Smooth muscle cell (in vitro differentiated cells): Measurements from ENCODE around the gene CLIC4. TPM values are rescaled to one million over a fixed set of nuclear protein-coding genes. Genes with fewer than 3 reads are reported as not detected.
"Not testable (repeated sequence)": the region's sequence is repeated elsewhere in the genome, so short reads cannot be mapped to it uniquely, and the experiment has no call there.

Experiments used
- DNase-seq: peaks from one replicate; lab custom pipeline; 2025; ENCODE audit not compliant: unreplicated experiment; lab: John Stamatoyannopoulos, UW
- H2AFZ ChIP-seq: fragments of 200-600 bp; sonication (generic); 2 replicates; pipeline ENCODE4 v1.6.0; 2016; ENCODE audit warnings: antibody characterized with exemption, low read depth, mild to moderate bottlenecking
- H3F3A ChIP-seq: fragments of 200-600 bp; sonication (generic); 2 replicates; pipeline ENCODE4 v1.6.0; 2017; ENCODE audit warnings: antibody characterized with exemption, low read depth
- H3K27ac ChIP-seq: fragments of 200-600 bp; sonication (generic); 2 replicates; pipeline ENCODE4 v1.5.1; 2016; ENCODE audit warnings: low read depth, mild to moderate bottlenecking
- H3K27me3 ChIP-seq: fragments of 200-600 bp; sonication (generic); 2 replicates; pipeline ENCODE4 v1.6.1; 2016; ENCODE audit warnings: low read depth, mild to moderate bottlenecking
- H3K36me3 ChIP-seq: fragments of 200-600 bp; sonication (generic); 2 replicates; pipeline ENCODE4 v1.5.1; 2016; ENCODE audit warnings: low read depth
- H3K4me1 ChIP-seq: fragments of 200-600 bp; sonication (generic); 2 replicates; pipeline ENCODE4 v1.5.1; 2016; ENCODE audit warnings: low read depth
- H3K4me2 ChIP-seq: fragments of 200-600 bp; sonication (generic); 2 replicates; pipeline ENCODE4 v1.6.0; 2016; ENCODE audit warnings: mild to moderate bottlenecking
- H3K4me3 ChIP-seq: fragments of 200-600 bp; sonication (generic); 2 replicates; pipeline ENCODE4 v1.5.1; 2016; ENCODE audit warnings: mild to moderate bottlenecking
- H3K79me2 ChIP-seq: fragments of 200-600 bp; sonication (generic); 2 replicates; pipeline ENCODE4 v1.6.0; 2016; ENCODE audit warnings: low read depth, mild to moderate bottlenecking
- H3K9ac ChIP-seq: fragments of 200-600 bp; sonication (generic); 2 replicates; pipeline ENCODE4 v1.6.0; 2016; ENCODE audit warnings: low read depth
- H3K9me3 ChIP-seq: fragments of 200-600 bp; sonication (generic); replicated peaks from 2 replicates; pipeline ENCODE4 v1.5.1; 2016; ENCODE audit warnings: low read depth
- H4K20me1 ChIP-seq: fragments of 200-600 bp; sonication (generic); 2 replicates; pipeline ENCODE4 v1.6.0; 2016; ENCODE audit warnings: low read depth
- WGBS: methylation state at CpG from one replicate; pipeline ENCODE4 v1.1.7; 2016; ENCODE audit warnings: low lambda C conversion rate; 5-methylcytosine and 5-hydroxymethylcytosine counted together
- polyA plus RNA-seq: library from polyadenylated mRNA; unstranded; fragments of >200 nt; fragmentation: Nextera tagmentation; extraction: Ambion mirVana; gene quantifications from 2 replicates; pipeline ENCODE4 v1.2.1, GENCODE V29; 2016
- total RNA-seq: library from RNA; depleted of rRNA; stranded (reverse); fragments of >200 nt; gene quantifications from 2 replicates; pipeline ENCODE4 v1.2.3, GENCODE V29; 2014
- TF ChIP-seq, protein P1 (sequence below): fragments of 200-600 bp; sonication (generic); IDR thresholded peaks from 2 replicates; pipeline ENCODE4 v1.5.1; 2017; ENCODE audit warnings: borderline replicate concordance, mild to moderate bottlenecking, antibody characterized with exemption; ENCODE audit not compliant: insufficient read depth, poor library complexity, severe bottlenecking

Gene CLIC4
- total and polyA plus RNA-seq, 2 experiments from 2014 or later = 151 to 389 TPM

DNA sequence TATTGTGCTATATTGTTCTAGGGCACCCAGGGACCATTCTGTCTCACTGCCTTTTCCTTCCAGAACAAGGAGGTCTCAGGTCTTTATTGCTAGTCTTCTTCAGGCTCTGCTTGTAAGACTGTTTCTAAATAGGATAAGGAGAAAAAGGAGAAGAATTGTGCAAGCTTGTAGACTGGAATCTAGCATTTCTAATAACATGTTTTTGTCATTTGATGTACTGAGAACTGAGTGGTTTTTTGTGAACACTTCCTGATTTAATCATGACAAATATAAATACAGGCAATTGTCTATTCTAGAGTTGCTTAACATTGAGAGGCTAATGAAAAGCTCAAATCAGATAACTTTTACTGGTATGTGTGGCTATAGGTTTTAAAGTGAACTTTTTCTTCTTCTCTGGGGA is 77.6 kb downstream of the CLIC4 start:
- Histone ChIP-seq H3F3A (peaks cover 13% of the 10 kb centered on the region), H3K9me3 (no peaks in the 10 kb centered on the region), H3K36me3 (peaks cover 5% of the 10 kb centered on the region), H3K4me1 (peaks cover 9% of the 10 kb centered on the region), H2AFZ (no peak overlapping the region), H3K9ac (no peak overlapping the region), H3K27ac (peak overlapping the region; percentile 5), H3K4me2 (no peak overlapping the region), H3K27me3 (no peaks in the 10 kb centered on the region), H3K79me2 (peaks cover 96% of the 10 kb centered on the region), H4K20me1 (peaks cover 97% of the 10 kb centered on the region), H3K4me3 (no peak overlapping the region)
- TF ChIP-seq, protein P1, sequence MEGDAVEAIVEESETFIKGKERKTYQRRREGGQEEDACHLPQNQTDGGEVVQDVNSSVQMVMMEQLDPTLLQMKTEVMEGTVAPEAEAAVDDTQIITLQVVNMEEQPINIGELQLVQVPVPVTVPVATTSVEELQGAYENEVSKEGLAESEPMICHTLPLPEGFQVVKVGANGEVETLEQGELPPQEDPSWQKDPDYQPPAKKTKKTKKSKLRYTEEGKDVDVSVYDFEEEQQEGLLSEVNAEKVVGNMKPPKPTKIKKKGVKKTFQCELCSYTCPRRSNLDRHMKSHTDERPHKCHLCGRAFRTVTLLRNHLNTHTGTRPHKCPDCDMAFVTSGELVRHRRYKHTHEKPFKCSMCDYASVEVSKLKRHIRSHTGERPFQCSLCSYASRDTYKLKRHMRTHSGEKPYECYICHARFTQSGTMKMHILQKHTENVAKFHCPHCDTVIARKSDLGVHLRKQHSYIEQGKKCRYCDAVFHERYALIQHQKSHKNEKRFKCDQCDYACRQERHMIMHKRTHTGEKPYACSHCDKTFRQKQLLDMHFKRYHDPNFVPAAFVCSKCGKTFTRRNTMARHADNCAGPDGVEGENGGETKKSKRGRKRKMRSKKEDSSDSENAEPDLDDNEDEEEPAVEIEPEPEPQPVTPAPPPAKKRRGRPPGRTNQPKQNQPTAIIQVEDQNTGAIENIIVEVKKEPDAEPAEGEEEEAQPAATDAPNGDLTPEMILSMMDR = no peak
- DNase-seq = no peak

DNA sequence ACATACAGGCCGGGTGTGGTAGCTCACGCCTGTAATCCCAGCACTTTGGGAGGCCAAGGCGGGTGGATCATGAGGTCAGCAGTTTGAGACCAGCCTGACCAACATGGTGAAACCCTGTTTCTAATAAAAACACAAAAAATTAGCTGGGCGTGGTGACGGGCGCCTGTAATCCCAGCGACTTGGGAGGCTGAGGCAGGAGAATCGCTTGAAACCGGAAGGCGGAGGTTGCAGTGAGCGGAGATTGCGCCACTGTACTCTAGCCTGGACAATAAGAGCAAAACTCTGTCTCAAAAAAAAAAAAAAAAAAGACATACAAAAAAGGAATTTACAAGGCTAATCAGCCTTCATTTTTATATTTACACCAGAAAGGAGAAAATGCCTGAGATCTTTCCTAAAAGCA is 78.2 kb downstream of the CLIC4 start:
- H3K27ac ChIP-seq = peak overlapping the region; percentile 5
- DNase-seq, H3K9me3 ChIP-seq, H3K36me3 ChIP-seq, H3K9ac ChIP-seq, H2AFZ ChIP-seq, H3K27me3 ChIP-seq, H3K4me2 ChIP-seq, H3K4me3 ChIP-seq: not testable (repeated sequence)
- H3K4me1 ChIP-seq = peaks cover 11% of the 10 kb centered on the region
- peaks cover 13% of the 10 kb centered on the region for H3F3A ChIP-seq
- peaks cover 97% of the 10 kb centered on the region for H4K20me1 ChIP-seq
- peaks cover 96% of the 10 kb centered on the region for H3K79me2 ChIP-seq
- 84% methylated on average over 12 of the region's 12 CpGs for WGBS

DNA sequence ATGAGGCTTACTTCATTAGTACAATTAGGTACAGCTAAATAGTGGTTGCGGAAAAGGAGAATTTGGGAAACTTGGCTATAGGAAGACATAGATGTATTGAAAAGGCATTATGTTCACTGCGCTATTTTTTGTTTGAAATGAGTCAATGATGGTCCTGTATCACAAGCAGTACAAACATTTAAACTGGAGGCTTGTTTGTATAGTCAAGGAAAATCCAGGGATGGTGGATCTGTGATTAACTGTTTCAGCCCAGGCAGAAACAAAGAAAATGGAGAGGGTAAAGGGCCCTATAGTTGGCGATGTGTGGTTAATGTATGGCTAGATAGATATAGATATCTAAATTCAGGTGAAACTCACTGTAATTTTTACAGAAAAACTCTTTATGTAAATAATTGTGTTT is 79.9 kb downstream of the CLIC4 start:
- Histone ChIP-seq H3F3A (peaks cover 8% of the 10 kb centered on the region), H2AFZ (no peak overlapping the region)

GRCh38 chr1:24826510-24826909 is 81.3 kb downstream of the CLIC4 start:
- Histone ChIP-seq H3K36me3 (no peaks in the 10 kb centered on the region), H3K27ac (no peak overlapping the region), H3K79me2 (peaks cover 97% of the 10 kb centered on the region), H3K4me3 (no peak overlapping the region), H3K4me1 (peaks cover 11% of the 10 kb centered on the region), H4K20me1 (peaks cover 100% of the 10 kb centered on the region), H3K9ac (no peak overlapping the region), H3K27me3 (no peaks in the 10 kb centered on the region), H2AFZ (no peak overlapping the region), H3K4me2 (no peak overlapping the region), H3K9me3 (no peaks in the 10 kb centered on the region), H3F3A (peaks cover 5% of the 10 kb centered on the region)
- TF ChIP-seq, protein P1 = no peak
- no peak for DNase-seq
- WGBS = 86% methylated on average over 1 of the region's 1 CpG

More for the DNA sequence above, 79.9 kb downstream of the CLIC4 start:
- H3K36me3 ChIP-seq = no peaks in the 10 kb centered on the region
- H3K4me1 ChIP-seq = peaks cover 11% of the 10 kb centered on the region
- H3K9me3 ChIP-seq = no peaks in the 10 kb centered on the region
- no peak for DNase-seq
- peaks cover 100% of the 10 kb centered on the region for H4K20me1 ChIP-seq
- no peak overlapping the region for H3K9ac ChIP-seq
- H3K4me3 ChIP-seq = no peak overlapping the region
- H3K27ac ChIP-seq = no peak overlapping the region
- no peaks in the 10 kb centered on the region for H3K27me3 ChIP-seq
- 98% methylated on average over 3 of the region's 3 CpGs for WGBS
- H3K4me2 ChIP-seq = no peak overlapping the region
- peaks cover 97% of the 10 kb centered on the region for H3K79me2 ChIP-seq
- TF ChIP-seq, protein P1 = no peak
